PC-3 (cell line): ENCODE results near the gene RIOX2.

ENCODE experiments used
- CTCF ChIP-seq: fragments of 300-600 bp; sonication (generic); conservative IDR thresholded peaks from 2 replicates; pipeline ENCODE4 v1.5.1; 2017; ENCODE audit warnings: antibody characterized with exemption, low read depth, mild to moderate bottlenecking, low read length
- EZH2 ChIP-seq: fragments of 300-600 bp; sonication (generic); IDR thresholded peaks from one replicate; pipeline ENCODE4 v1.6.1; 2017; ENCODE audit warnings: antibody characterized with exemption, mild to moderate bottlenecking, low read length; ENCODE audit not compliant: unreplicated experiment

DNA sequence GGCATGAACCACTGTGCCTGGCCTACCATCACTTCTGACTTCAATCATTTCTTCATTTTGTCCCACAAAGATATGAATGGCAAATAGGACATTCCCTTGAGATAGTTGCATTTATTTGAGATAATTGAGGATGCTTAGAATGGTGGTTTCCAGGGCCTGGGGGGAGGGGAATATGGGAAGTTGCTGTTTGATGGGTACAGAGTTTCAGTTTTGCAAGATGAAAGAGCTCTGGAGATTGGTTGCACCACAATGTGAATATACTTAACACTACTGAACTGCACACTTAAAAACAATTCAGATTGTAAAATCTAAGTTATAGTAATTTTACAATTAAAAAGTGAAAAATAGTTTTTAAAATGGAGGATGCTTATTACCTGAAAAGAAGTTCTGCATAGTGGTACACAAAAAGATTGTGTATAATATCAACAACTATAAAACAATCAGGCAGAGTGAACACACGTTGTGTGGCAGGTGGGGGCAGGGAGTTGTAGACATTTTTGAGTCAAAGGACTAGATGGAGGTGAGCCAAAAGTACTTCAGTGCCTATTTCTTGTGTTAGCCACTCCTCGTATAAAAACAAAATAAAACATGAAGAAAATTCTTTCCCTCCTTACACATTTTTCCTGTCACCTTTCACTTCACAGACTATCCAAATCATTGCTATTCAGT, 18.5 kb upstream of the RIOX2 start:
- no peak for TF ChIP-seq CTCF
- no peak for TF ChIP-seq EZH2
